Nephron (organoid): ENCODE data around the gene CIDEB.

Experiments
- H3K27ac Mint-ChIP-seq, 3 experiments: 2 replicates each; pipeline ENCODE4 v1.8.0; 2020; ENCODE audit warnings: mixed read lengths in 3 of 3, mild to moderate bottlenecking in 2 of 3, moderate library complexity in 1 of 3
- H3K27me3 Mint-ChIP-seq: 2 replicates; pipeline ENCODE4 v1.8.0; 2021; ENCODE audit warnings: low read depth, mild to moderate bottlenecking, moderate library complexity, mixed read lengths
- H3K36me3 Mint-ChIP-seq: 2 replicates; pipeline ENCODE4 v1.8.0; 2020; ENCODE audit warnings: low read depth, mixed read lengths
- H3K4me1 Mint-ChIP-seq: 2 replicates; pipeline ENCODE4 v1.8.0; 2020; ENCODE audit warnings: mixed read lengths
- H3K4me3 Mint-ChIP-seq, 3 experiments: 2 replicates each; pipeline ENCODE4 v1.8.0; 2020; ENCODE audit warnings: mild to moderate bottlenecking in 3 of 3, mixed read lengths in 3 of 3, moderate library complexity in 2 of 3
- H3K9me3 Mint-ChIP-seq: 2 replicates; pipeline ENCODE4 v1.8.0; 2020; ENCODE audit warnings: mixed read lengths
- CTCF ChIP-seq, 3 experiments: fragments of 200-600 bp; sonication (generic); IDR thresholded peaks; one replicate each; pipeline ENCODE4 v1.5.0; 2021; ENCODE audit warnings: antibody characterized with exemption in 3 of 3; ENCODE audit not compliant: unreplicated experiment in 3 of 3

Gene CIDEB

GRCh38 chr14:24278424-24278823 lies 29.4 kb downstream of the CIDEB start:
- TF ChIP-seq CTCF (IDR thresholded peaks at IDR 0.05; ENCODE audit: unreplicated experiment in 3 of 3): no peak
- H3K27me3 Mint-ChIP-seq: no peaks in the 10 kb centered on the region
- H3K36me3 Mint-ChIP-seq: no peaks in the 10 kb centered on the region
- no peaks in the 10 kb centered on the region for H3K4me1 Mint-ChIP-seq
- no peaks in the 10 kb centered on the region for H3K9me3 Mint-ChIP-seq
- H3K27ac Mint-ChIP-seq: no peak overlapping the region
- no peak overlapping the region for H3K4me3 Mint-ChIP-seq

- H3K27me3 Mint-ChIP-seq: no peaks in the 10 kb centered on the region
- no peaks in the 10 kb centered on the region for H3K4me1 Mint-ChIP-seq
- no peak overlapping the region for H3K27ac Mint-ChIP-seq
- no peaks in the 10 kb centered on the region for H3K9me3 Mint-ChIP-seq
- TF ChIP-seq CTCF (IDR thresholded peaks at IDR 0.05; ENCODE audit: unreplicated experiment in 3 of 3): no peak
- no peak overlapping the region for H3K4me3 Mint-ChIP-seq
- H3K36me3 Mint-ChIP-seq: no peaks in the 10 kb centered on the region
Observed at GRCh38 chr14:24277606-24278321, 30.0 kb downstream of the CIDEB start.

- no peak for TF ChIP-seq CTCF (IDR thresholded peaks at IDR 0.05; ENCODE audit: unreplicated experiment in 3 of 3)
- H3K9me3 Mint-ChIP-seq: no peaks in the 10 kb centered on the region
- no peaks in the 10 kb centered on the region for H3K27me3 Mint-ChIP-seq
- H3K4me3 Mint-ChIP-seq: no peak overlapping the region
- peaks cover 7% of the 10 kb centered on the region for H3K4me1 Mint-ChIP-seq
- H3K36me3 Mint-ChIP-seq: no peaks in the 10 kb centered on the region
- H3K27ac Mint-ChIP-seq: no peak overlapping the region
Observed at GRCh38 chr14:24277071-24277470, 30.7 kb downstream of the CIDEB start.

- Mint-ChIP-seq H3K27me3 (no peaks in the 10 kb centered on the region), H3K27ac (no peak overlapping the region), H3K4me1 (peaks cover 14% of the 10 kb centered on the region), H3K9me3 (no peaks in the 10 kb centered on the region), H3K36me3 (no peaks in the 10 kb centered on the region), H3K4me3 (no peak overlapping the region)
- no peak for TF ChIP-seq CTCF (IDR thresholded peaks at IDR 0.05; ENCODE audit: unreplicated experiment in 3 of 3)
Observed at GRCh38 chr14:24274101-24274543, 33.7 kb downstream of the CIDEB start.

- H3K36me3 Mint-ChIP-seq: no peaks in the 10 kb centered on the region
- H3K9me3 Mint-ChIP-seq: no peaks in the 10 kb centered on the region
- peak overlapping the region in 2 of 3 experiments; percentile 8 to 33 for H3K27ac Mint-ChIP-seq
- no peaks in the 10 kb centered on the region for H3K27me3 Mint-ChIP-seq
- H3K4me3 Mint-ChIP-seq: peak overlapping the region; percentile 68 to 82 (median 78)
- TF ChIP-seq CTCF (IDR thresholded peaks at IDR 0.05; ENCODE audit: unreplicated experiment in 3 of 3): peak in 1 of 3 experiments; percentile 16
- peaks cover 14% of the 10 kb centered on the region for H3K4me1 Mint-ChIP-seq
Observed at GRCh38 chr14:24273422-24273998, 34.3 kb downstream of the CIDEB start.

GRCh38 chr14:24272467-24272866 lies 35.3 kb downstream of the CIDEB start:
- H3K9me3 Mint-ChIP-seq: no peaks in the 10 kb centered on the region
- H3K27ac Mint-ChIP-seq: peak overlapping the region; percentile 46 to 88 (median 78)
- H3K4me3 Mint-ChIP-seq: peak overlapping the region; percentile 90 to 92 (median 91)
- no peaks in the 10 kb centered on the region for H3K36me3 Mint-ChIP-seq
- TF ChIP-seq CTCF (IDR thresholded peaks at IDR 0.05; ENCODE audit: unreplicated experiment in 3 of 3): no peak
- peaks cover 14% of the 10 kb centered on the region for H3K4me1 Mint-ChIP-seq
- H3K27me3 Mint-ChIP-seq: no peaks in the 10 kb centered on the region
